ENCODE results near the gene NIPBL.
"Not testable (repeated sequence)": the region's sequence is repeated elsewhere in the genome, so short reads cannot be mapped to it uniquely, and the experiment has no call there.

NIPBL gene

DNA sequence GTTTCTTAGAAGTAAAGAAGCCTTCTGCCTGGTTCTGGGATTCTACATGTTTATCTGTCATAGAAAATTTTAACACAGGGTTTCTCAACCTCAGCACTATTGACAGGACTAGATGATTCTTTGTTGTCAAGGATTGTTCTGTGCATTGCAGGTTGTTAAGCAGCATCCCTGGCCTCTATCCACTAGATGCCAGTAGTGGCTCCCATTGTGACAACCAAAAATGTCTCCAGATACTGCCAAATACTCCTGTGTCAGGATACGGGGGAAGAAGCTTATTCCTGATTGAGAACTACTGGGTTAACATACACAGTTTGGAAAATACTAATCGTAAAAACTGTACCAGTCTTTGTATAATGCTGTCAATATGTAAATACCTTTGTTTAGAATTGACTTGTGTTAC is 167.1 kb downstream of the NIPBL start:
- no peak for DNase-seq

DNA sequence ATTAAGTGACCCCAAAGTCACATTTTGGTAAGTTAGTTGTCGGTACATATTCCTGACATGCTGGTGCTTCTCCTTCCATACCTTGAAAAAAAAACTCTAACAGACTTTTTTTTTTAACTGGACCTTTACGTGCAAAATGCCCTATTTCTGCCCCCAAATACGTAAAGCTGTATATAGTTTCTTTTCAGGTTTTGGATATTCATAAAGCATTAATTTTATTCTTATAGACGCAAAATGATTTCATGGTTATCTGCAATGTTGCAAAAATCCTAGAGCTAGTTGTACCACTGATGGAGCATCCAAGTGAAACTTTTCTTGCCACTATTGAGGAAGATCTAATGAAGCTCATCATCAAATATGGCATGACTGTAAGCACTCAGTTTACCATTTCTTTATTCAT is 167.6 kb downstream of the NIPBL start:
- DNase-seq, result no peak

DNA sequence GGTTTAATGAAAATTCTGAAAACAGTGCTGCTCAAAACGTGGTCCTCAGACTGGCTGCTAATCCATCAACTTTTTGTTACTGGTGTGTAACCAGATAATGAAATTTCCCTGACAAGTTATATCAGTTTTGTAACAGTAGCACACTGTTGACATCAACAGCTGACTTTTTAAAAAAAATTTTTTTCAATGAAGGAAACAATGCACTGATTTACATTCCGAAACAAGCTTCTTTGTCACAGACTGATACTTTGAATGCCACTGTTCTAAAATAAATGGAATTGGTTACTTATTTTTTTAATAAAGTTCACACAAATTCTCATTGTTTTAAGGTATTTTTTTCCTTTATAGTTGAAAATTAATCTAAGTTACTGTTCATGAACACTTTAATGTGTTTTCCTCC is 169.1 kb downstream of the NIPBL start:
- DNase-seq, result no peak

DNA sequence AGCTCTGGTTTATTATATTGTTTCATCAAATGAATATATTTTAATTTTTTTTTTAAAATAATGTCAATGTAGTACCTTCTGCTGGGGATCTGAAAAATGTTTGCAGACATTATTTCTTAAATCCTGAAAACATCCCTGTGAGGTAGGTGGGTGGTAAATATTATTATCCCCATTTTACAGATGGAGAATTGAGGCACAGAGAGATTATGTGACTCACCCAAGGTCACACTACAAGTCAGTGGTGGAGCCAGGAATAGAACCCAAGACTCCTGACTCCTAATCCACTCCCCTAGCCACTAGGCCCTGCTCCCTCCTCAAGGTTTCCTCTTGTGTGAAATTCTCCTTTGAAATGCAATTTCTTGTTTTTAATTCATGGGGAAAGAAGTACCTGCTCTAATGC is 171.4 kb downstream of the NIPBL start:
- no peak for DNase-seq

DNA sequence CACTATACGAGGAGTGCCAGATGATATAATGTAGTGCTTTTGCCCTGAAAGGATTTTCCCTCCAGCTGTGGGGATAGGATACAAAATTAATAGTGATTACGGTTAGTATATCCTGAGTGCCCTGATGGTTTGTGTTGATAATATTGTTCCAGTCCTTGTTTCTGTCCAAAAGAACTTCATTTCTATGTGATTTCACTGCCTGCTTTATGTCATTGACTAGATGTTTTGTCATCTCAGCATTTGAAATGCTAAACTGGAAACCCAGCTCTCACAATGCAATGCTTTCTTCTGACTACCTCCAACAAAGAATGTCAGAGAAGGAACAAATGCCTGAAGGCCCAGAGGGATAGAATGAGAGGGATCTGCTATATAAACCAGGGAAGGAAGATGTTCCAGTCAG is 177.8 kb downstream of the NIPBL start:
- DNase-seq, result no peak

DNA sequence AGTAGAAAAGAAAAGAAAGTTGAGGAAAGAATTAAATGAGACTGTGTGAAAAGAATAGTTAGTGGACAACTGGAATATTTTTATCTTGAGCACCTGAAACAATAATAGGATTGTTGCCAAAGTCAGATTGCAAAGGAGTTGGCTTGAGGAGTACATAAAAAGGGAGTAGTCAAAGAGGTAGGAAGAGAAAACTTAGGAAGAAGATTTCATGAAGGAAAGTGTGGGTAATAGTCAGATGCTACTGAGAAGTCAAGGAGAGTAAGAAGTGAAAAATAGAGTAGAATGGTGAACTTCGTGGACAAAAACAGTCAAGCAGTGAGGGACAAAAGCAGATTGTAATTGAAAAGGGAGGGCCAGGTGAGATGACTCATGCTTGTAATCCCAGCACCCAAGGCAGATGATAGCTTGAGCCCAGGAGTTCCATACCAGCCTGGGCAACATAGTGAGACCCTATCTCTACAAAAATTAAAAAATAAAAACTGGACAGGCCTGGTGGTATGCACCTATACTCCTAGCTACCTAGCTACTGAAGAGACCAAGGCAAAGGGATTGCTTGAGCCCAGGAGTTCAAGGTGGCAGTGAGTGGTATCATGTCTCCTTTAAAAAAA is 178.9 kb downstream of the NIPBL start:
- no peak for DNase-seq

DNA sequence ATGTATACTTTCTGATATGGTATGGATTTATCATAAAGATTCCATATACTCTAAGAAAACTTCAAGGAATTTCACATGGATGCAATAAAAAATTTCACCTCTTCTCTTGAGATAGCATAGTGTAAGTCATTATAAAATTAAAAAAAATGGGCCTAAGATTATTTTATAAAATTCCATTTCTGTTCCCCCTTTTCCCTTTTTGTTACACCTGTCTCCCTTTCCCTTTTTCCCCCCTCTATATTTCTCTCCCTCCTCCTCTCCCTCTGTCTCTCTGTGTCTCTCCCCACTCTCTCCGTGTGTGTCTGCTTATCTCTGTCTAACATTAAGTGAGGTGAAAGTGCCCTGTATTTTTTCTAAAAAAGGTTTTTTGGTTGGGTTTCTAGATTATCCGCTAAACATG is 180.2 kb downstream of the NIPBL start:
- no peak for DNase-seq

DNA sequence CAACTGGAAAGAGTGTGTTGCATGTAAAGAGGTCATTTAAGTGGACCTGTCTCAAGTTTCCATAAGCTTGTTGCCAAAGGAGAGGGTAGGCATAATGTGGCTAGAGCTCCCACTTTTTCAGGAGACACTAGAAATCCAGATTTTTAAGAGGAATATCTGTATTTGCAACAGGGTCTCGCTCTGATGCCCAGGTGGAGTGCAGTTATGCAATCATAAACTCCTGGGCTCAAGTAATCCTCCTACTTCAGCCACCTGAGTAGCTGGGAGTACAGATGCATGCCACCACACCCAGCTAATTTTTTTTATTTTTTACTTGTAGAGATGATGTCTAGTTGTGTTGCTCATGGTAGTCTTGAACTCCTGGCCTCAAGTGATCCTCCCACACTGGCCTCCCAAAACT is 183.5 kb downstream of the NIPBL start:
- no peak for DNase-seq

DNA sequence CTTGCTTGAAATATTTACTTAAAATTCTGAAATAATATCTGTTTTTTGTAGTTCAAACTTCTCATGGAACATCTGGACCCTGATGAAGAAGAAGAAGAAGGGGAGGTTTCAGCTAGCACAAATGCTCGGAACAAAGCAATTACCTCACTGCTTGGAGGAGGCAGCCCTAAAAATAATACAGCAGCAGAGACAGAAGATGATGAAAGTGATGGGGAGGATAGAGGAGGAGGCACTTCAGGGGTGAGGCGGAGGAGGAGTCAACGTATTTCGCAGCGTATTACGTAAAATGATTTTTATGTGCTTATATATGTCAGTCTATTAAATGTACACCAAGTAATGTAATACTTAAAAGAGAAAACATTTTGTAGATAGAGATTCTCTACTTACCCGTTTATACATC is 187.2 kb downstream of the NIPBL start:
- DNase-seq, result no peak

DNA sequence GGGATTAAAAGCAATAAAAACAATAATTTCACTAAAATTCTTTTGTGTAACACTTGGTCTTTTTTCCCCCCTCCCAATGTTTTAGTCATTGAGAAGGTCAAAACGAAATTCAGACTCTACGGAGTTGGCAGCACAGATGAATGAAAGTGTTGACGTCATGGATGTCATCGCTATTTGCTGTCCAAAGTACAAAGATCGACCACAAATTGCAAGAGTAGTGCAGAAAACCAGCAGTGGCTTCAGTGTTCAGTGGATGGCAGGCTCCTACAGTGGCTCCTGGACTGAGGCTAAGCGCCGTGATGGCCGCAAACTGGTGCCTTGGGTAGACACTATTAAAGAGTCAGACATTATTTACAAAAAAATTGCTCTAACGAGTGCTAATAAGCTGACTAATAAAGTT is 187.9 kb downstream of the NIPBL start:
- DNase-seq, result no peak

DNA sequence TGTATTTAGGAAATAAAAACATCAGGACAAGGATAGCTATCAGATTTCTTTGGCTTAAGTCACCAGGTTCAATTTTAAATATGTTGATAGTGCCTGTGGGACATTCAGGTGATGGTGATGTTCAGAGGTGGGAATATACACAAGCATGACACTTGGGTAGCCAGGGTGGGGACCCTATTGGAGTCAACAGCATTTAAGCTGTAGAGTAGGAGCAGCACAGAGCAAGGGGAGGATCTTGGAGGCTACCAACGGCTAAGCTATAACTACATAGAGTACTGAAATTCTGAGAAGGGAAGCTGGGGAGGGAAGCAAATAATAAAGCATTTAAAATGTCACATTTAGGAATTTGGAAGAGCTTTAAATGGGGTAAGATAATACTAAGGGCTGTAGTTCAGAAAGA is 194.9 kb downstream of the NIPBL start:
- DNase-seq, result no peak

DNA sequence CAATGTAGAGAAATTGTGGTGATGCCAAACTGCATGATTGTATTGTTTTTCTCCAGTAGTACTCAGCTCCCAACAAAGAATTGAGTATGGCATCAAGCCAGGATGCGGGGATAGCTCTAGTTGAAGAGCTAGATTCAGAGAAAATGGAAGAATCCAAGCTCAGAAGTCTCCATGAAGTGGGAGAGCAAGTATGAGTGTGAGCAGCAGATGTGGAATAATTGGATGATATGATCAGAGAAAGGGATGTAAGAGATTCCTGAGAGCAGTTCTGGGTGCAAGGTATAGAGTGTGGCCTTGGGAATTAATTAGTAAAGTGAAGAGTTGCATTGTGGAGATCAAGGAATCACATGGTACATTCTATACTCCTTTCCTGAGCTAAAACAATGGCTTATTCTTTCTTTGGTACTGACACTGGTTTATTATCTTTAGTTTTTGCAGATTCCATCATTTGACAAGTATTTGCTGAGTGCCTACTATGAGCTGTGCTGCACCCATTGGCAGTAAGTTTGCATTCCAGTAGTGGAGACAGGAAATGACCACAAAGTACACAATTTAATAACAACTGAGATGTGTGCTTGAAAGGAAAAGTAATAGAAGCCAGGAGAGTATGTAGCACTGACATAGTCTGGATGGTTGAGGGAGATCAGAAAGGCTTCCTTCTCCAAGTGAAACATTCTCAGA is 195.5 kb downstream of the NIPBL start:
- DNase-seq, result no peak

DNA sequence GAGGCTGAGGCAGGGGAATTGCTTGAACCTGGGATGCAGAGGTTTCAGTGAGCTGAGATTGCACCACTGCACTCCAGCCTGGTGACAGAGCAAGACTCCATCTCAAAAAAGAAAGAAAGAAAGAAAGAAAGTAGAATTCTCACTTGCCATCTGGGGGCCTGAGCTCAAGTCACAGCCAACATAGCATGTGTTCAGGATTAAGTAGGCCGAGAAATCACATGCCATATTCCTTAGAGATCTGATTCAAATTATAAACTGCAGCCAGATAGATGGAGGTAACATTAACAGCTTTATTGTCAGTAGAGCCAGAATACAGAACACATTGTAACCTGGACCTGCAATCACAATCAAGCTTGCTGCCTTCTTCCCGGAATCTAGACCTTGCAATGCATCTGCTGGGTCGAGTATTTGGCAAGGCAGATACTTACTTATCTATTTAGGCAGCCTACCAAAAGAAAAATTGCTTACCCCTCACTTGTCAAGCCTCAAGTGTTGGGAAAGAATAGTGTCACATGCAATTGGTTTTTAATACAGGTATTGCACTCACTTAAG is 198.9 kb downstream of the NIPBL start:
- no peak for DNase-seq

DNA sequence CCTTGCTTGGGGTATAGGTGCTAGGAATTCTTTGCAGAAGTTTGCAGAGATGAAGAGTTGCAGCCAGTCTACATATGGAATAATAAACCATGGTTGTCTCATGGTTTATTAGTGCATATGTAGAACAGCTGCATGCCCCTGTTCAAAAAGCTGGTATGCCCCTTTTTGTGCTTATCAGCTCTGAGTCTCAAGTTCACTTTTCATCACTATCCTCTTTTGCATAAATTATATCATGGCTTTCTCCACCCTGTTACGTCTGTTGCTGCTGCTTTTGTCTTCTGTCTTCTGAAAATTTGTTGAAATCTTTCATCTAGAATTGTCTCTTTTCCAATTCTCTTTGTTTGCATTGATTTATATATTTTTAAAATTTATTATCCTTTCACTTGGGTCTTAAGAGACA is 200.6 kb downstream of the NIPBL start:
- no peak for DNase-seq

DNA sequence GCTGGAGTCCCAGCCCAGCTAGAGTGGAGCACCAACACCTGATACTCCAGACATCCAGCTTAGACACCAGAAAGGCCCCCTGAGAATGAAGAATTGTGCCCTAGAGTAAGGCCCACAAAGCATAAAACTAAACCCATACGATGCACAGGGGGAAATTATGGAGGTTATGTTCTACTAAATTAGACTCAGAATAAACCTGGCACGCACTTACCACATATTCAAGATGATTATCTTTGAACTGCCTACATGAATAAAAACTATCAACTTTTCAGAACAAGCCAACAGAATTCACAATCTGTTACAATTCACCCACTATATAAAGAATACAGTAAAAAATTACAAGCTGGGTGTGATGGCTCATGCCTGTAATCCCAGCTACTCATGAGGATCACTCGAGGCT is 204.1 kb downstream of the NIPBL start:
- no peak for DNase-seq

DNA sequence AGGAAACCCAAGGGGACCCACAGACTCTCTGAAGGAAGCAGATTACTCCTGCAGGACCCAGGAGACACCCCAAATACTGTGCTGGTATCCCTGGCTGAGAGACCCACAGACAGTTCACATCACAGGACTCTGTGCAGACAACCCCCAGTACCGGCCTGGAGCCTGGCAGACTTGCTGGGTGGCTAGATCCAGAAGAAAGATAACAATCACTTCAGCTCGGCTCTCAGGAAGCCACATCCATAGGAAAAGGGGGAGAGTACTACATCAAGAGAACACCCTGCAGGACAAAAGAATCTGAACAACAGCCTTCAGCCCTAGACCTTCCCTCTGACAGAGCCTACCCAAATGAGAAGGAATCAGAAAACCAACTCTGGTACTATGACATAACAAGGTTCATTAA is 206.4 kb downstream of the NIPBL start:
- DNase-seq, result not testable (repeated sequence)

DNA sequence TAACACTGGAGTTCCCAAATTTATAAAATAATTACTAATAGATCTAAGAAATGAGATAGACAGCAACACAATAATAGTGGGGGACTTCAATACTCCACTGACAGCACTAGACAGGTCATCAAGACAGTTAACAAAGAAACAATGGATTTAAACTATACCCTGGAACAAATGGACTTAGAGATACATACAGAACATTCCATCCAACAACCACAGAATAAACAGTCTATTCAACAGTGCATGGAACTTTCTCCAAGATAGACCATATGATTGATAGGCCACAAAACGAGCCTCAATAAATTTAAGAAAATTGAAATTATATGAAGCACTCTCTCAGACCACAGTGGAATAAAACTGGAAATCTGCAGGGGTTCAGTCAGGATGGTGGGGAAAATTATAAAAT is 209.5 kb downstream of the NIPBL start:
- not testable (repeated sequence) for DNase-seq

DNA sequence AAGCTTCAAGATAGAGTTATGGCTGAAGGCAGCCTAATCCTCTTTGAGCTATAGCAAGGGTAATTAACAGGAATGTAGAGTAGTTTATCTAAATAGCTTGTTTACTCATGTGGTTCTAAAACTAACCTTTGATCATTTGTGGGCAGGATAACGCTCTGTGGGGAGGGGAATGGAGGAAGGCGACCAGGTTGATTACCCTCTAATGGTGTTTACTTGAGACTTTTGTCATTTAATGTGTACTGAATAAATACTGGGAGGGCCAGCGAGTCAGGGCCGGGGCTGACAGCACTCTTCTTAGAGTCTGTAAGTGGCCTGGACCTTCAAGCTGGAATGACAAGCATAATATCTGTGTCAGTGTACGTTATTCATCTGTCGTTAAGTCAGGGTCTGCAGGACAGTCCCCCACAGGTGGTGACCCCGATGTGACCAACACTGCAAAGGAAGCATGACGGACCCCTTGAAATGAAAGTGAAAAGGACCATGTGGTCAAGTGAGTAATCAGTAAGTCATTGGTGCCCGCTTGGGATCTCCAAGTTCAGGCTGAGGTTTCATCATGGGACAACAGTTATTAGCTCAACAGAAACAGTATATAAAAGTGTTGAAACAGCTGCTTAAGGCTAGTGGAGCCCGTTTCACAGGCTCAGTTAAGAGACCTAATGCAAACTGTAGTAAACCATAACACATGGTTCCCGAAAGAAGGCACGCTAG is 210.1 kb downstream of the NIPBL start:
- DNase-seq, result no peak

DNA sequence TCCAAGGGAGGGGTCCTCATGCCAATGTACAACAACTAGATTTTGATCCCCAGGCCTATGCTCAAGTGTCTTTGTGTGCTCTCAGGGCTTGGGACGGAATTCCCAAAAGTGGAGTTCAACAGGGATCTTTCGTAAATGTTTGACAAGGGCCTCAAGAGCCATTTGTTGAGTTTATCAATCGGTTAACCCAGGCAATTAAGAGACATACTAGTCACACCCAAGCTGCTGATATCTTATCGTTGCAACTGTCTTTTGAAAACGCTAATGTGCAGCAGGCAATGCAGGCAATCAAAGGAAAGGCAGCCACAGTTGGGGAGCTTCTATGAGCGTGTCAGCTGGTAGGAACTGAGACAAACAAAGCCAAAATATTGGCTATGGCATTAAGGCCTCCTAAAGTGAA is 211.4 kb downstream of the NIPBL start:
- DNase-seq, result no peak

DNA sequence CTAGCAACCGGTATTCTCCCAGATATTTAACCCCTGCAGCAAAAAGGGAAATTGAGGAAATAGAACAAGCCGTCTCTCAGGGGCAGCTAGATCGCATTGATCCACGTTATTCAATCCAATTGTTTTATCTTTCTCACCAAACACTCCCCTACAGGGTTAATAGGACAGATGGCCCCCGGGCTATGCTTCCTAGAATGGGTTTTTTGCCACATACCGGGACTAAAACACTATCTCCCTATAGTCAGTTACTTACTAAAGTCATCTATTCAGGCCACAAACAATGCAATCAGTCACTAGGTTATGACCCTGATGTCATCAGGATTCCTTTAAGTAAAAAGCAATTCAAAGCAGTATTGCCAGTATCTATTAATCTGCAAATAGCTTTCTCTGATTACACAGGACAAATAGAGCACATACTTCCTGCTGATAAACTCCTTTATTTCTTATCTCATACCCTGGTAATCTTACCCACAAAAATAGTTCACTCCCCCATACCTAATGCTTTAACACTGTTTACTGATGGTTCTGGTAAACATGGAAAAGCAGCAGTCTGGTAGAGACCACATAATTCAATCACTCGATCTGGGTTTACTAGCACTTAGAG is 213.7 kb downstream of the NIPBL start:
- DNase-seq, result no peak

DNA sequence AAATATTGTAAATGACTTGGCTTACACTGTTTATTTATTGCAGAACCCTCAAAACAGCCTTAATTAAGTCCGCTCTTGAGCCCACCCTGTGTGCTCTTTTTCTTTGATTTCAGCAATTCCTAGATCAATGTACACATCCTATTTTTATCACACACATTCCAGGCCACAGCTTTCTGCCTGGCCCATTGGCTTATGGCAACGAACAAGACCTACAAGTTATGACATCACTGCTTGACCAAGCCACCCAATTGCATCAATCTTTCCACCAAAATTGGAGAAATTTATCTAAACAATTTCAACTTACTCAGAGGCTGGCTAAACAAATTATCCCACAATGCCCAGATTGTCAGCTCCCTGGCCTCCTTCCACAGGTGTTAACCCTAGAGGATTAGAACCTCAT is 214.2 kb downstream of the NIPBL start:
- no peak for DNase-seq

DNA sequence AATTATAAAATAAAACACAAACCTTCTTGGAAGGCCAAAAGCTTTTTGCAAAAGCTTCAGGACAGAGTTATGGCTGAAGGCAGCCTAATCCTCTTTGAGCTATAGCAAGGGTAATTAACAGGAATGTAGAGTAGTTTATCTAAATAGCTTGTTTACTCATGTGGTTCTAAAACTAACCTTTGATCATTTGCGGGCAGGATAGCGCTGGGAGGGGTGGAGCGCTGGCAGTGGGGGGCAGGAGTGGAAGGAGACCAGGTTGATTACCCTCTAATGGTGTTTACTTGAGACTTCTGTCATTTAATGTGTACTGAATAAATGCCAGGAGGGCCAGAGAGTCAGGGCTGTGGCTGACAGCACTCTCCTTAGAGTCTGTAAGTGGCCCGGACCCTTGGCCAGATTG is 217.2 kb downstream of the NIPBL start:
- not testable (repeated sequence) for DNase-seq

DNA sequence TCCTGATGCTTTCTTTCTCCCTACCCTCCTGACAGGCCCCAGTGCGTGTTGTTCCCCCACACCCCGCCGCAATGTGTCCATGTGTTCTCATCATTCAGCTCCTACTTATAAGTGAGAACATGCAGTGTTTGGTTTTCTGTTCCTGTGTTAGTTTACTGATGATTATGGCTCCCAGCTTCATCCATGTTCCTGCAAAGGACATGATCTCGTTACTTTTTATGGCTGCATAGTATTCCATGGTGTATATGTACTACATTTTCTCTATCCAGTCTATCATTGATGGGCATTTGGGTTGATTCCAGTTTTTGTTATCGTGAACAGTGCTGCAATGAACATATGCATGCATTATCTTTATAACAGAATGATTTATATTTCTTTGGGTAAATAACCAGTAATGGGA is 222.7 kb downstream of the NIPBL start:
- DNase-seq, result not testable (repeated sequence)

DNA sequence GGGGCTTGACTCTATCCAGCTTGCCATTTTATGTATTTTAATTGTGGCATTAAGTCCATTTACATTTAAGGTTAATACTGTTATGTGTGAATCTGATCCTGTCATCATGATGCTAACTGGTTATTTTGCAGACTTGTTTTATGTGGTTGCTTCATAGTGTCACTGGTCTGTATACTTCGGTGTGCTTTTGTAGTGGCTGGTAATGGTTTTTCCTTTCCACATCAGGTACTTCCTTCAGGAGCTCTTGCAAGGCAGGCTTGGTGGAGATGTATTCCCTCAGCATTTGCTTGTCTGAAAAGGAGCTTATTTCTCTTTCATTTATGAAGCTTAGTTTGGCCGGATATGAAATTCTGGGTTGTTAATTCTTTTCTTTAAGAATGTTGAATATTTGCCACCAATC is 226.7 kb downstream of the NIPBL start:
- DNase-seq, result no peak
